MCF 10A (cell line): ENCODE data around the gene LMO7. TPM values are rescaled to one million over a fixed set of nuclear protein-coding genes. Genes with fewer than 3 reads are reported as not detected.

ENCODE experiments used
- BruUV-seq: library from RNA; stranded (reverse); fragments of 400-500 nt; replicated peaks from 2 replicates; lab custom pipeline; 2021; lab: Mats Ljungman, UMichigan
- CTCF ChIA-PET: fragments of 300-600 bp; sonication (Branson Sonifier 250); formaldehyde crosslinking; extraction: SDS; loops from one replicate; lab custom pipeline; 2021; ENCODE audit warnings: antibody characterized with exemption, inconsistent platforms; lab: Yijun Ruan, JAX
- POLR2A ChIA-PET: fragments of 300-600, 350-650 bp; sonication (Branson Sonifier 250); formaldehyde crosslinking; extraction: SDS; loops from one replicate; lab custom pipeline; 2020; ENCODE audit warnings: antibody characterized with exemption, inconsistent platforms; lab: Yijun Ruan, JAX
- DNase-seq: peaks from one replicate; pipeline ENCODE4 v3.0.0-alpha.2; 2018; ENCODE audit not compliant: unreplicated experiment
- H3K27ac Mint-ChIP-seq: one replicate; pipeline ENCODE4 v1.8.0; 2022; ENCODE audit warnings: mild to moderate bottlenecking, low read depth, mixed read lengths; ENCODE audit not compliant: unreplicated experiment
- H3K27me3 Mint-ChIP-seq: one replicate; pipeline ENCODE4 v1.8.0; 2022; ENCODE audit warnings: mixed read lengths; ENCODE audit not compliant: insufficient read depth, unreplicated experiment
- H3K36me3 Mint-ChIP-seq: one replicate; pipeline ENCODE4 v1.8.0; 2022; ENCODE audit warnings: mild to moderate bottlenecking, moderate library complexity, mixed read lengths; ENCODE audit not compliant: insufficient read depth, unreplicated experiment
- H3K4me1 Mint-ChIP-seq: one replicate; pipeline ENCODE4 v1.8.0; 2022; ENCODE audit warnings: mixed read lengths; ENCODE audit not compliant: insufficient read depth, unreplicated experiment
- H3K4me3 Mint-ChIP-seq: one replicate; pipeline ENCODE4 v1.8.0; 2022; ENCODE audit warnings: mild to moderate bottlenecking, moderate library complexity, mixed read lengths; ENCODE audit not compliant: unreplicated experiment
- H3K9me3 Mint-ChIP-seq: one replicate; pipeline ENCODE4 v1.8.0; 2022; ENCODE audit warnings: mixed read lengths; ENCODE audit not compliant: unreplicated experiment
- CTCF ChIP-seq: fragments of 200-600 bp; IDR thresholded peaks from one replicate; pipeline ENCODE4 v1.8.0; 2022; ENCODE audit warnings: antibody characterized with exemption, mild to moderate bottlenecking; ENCODE audit not compliant: unreplicated experiment
- intact Hi-C: fragments of 100-400 bp; cut with micrococcal nuclease; formaldehyde crosslinking; loops from 2 replicates; pipeline ENCODE4 v1.14.1; 2022
- total RNA-seq: library from RNA; stranded (reverse); gene quantifications from 2 replicates; pipeline ENCODE4 v1.2.3, GENCODE V29; 2022

The LMO7 gene
- total RNA-seq, 1 experiment from 2014 or later: 30.8 TPM

DNA sequence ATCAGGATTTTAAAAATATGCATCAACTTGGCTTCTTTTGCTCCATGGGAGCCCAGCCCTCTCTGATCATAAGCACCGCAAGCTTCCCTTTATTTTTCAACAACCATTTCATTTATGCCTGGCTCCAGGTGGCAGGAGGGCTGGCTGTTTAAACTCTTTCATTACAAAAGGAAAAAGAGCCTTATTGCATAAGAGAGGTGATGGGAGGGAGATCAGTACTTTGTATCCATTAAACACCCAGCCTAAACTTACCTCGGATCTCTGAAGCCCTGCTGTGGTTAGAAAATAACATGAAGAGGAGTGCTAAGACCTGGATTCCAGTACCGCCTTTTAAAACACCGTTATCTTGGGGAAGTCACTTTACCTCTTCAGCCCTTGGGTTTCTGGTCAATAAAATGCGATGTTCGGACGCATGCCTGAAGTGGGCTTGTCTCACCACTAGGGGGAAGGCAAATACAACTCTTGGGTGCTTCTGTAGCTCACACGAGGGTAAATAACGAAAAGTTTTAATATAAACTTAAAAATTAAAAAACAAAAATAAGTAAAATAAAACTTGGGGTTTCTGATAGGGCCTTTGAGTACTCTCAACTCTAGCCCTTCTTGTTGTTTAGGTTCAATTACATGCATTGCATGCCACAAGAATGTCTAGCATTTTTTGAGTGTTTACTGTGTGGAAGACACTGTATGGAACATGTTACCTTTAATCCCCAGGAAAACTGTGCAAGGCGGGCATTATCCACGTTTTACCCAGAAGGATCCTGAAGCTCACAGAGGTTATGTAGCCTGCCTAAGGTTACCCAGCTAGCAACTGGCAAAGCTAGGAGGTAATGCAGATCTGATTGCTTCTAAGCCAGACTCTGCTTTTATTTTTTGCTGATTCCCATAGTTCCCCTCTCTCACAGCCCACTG lies 240.3 kb downstream of the LMO7 start:
- intact Hi-C loops: loop anchor here (1.0 to 10.0 kb wide), 7 partner anchors 140 to 1027 kb away; partner anchors contain the start of gene KCTD12
- Mint-ChIP-seq H3K36me3 (peaks cover 4% of the 10 kb centered on the region), H3K27me3 (no peaks in the 10 kb centered on the region), H3K9me3 (no peaks in the 10 kb centered on the region), H3K27ac (no peak overlapping the region), H3K4me3 (no peak overlapping the region), H3K4me1 (no peaks in the 10 kb centered on the region)
- peak; percentile 80 for DNase-seq
- ChIA-PET CTCF (interaction anchor here (0.5 to 7.3 kb wide), 54 partner anchors 8 to 1148 kb away, joined by 3 to 122 read pairs (median 4); no protein-coding TSS in a partner anchor), POLR2A (interaction anchor here (1.4 to 3.3 kb wide), 3 partner anchors 597 to 1027 kb away, joined by 4 to 22 read pairs (median 9); no protein-coding TSS in a partner anchor)
- BruUV-seq: no TSS peak
- peak; percentile 90 for TF ChIP-seq CTCF

- BruUV-seq: no TSS peak
- no peaks in the 10 kb centered on the region for H3K9me3 Mint-ChIP-seq
Observed at GRCh38 chr13:75877071-75877470, 240.9 kb downstream of the LMO7 start.

GRCh38 chr13:75879656-75880055 lies 243.5 kb downstream of the LMO7 start:
- Mint-ChIP-seq H3K4me1 (no peaks in the 10 kb centered on the region), H3K4me3 (no peak overlapping the region), H3K27ac (no peak overlapping the region), H3K36me3 (no peaks in the 10 kb centered on the region), H3K27me3 (no peaks in the 10 kb centered on the region), H3K9me3 (no peaks in the 10 kb centered on the region)
- intact Hi-C loops: loop anchor here (5.0 to 10.0 kb wide), 3 partner anchors 785 to 1008 kb away; partner anchors contain the start of gene KCTD12
- POLR2A ChIA-PET: no interaction called here
- DNase-seq: no peak
- CTCF ChIA-PET: interaction anchor here (0.6 to 0.9 kb wide), 4 partner anchors 10 to 720 kb away, joined by 3 to 5 read pairs (median 3); no protein-coding TSS in a partner anchor
- no TSS peak for BruUV-seq
- TF ChIP-seq CTCF: no peak

More at GRCh38 chr13:75877071-75877470, 240.9 kb downstream of the LMO7 start:
- Mint-ChIP-seq H3K36me3 (no peaks in the 10 kb centered on the region), H3K27ac (no peak overlapping the region), H3K27me3 (no peaks in the 10 kb centered on the region), H3K4me3 (no peak overlapping the region), H3K4me1 (no peaks in the 10 kb centered on the region)
- no peak for DNase-seq
- TF ChIP-seq CTCF: no peak
- intact Hi-C loops: loop anchor here (2.0 to 10.0 kb wide), 4 partner anchors 416 to 1010 kb away; partner anchors contain the start of gene KCTD12
- POLR2A ChIA-PET: interaction anchor here (1.4 to 3.3 kb wide), 3 partner anchors 597 to 1026 kb away, joined by 4 to 22 read pairs (median 9); no protein-coding TSS in a partner anchor
- CTCF ChIA-PET: interaction anchor here (0.6 to 7.3 kb wide), 36 partner anchors 8 to 1148 kb away, joined by 3 to 122 read pairs (median 4); no protein-coding TSS in a partner anchor
